ENCODE measurements around the gene LGR5. TPM values are rescaled to one million over a fixed set of nuclear protein-coding genes. Genes with fewer than 3 reads are reported as not detected.

The LGR5 gene
- total RNA-seq, 2 donors from 2014 or later, result 1.8 to 7.4 TPM

- DNase-seq (ENCODE audit: low spot score), result no peak
- no peak for ATAC-seq (ENCODE audit: insufficient number of reproducible peaks, low FRiP score, low read depth)
- Histone ChIP-seq H3K4me1 (ENCODE audit: control insufficient read depth in 1 of 2, low read depth in 2 of 2) (no peaks in the 10 kb centered on the region), H3K27me3 (replicated peaks; ENCODE audit: insufficient read depth) (no peaks in the 10 kb centered on the region), H3K27ac (no peak overlapping the region), H3K9me3 (no peaks in the 10 kb centered on the region), H3K36me3 (no peaks in the 10 kb centered on the region), H3K4me3 (no peak overlapping the region)
- no peak for TF ChIP-seq CTCF (IDR thresholded peaks at IDR 0.05)
Measured at GRCh38 chr12:71582925-71583324, 143.3 kb downstream of the LGR5 start.

GRCh38 chr12:71584356-71584755, 144.8 kb downstream of the LGR5 start:
- Histone ChIP-seq H3K36me3 (no peaks in the 10 kb centered on the region), H3K27me3 (replicated peaks; ENCODE audit: insufficient read depth) (no peaks in the 10 kb centered on the region), H3K4me3 (no peak overlapping the region), H3K9me3 (no peaks in the 10 kb centered on the region), H3K4me1 (ENCODE audit: control insufficient read depth in 1 of 2, low read depth in 2 of 2) (no peaks in the 10 kb centered on the region), H3K27ac (no peak overlapping the region)
- TF ChIP-seq CTCF (IDR thresholded peaks at IDR 0.05), result no peak
- DNase-seq (ENCODE audit: low spot score) (no peak), ATAC-seq (ENCODE audit: insufficient number of reproducible peaks, low FRiP score, low read depth) (no peak)

GRCh38 chr12:71585218-71585617, 145.6 kb downstream of the LGR5 start:
- no peaks in the 10 kb centered on the region for H3K27me3 ChIP-seq (replicated peaks; ENCODE audit: insufficient read depth)
- no peak overlapping the region for H3K4me3 ChIP-seq
- DNase-seq (ENCODE audit: low spot score) (no peak), ATAC-seq (ENCODE audit: insufficient number of reproducible peaks, low FRiP score, low read depth) (no peak)
- no peaks in the 10 kb centered on the region for H3K9me3 ChIP-seq
- no peaks in the 10 kb centered on the region for H3K4me1 ChIP-seq (ENCODE audit: control insufficient read depth in 1 of 2, low read depth in 2 of 2)
- TF ChIP-seq CTCF (IDR thresholded peaks at IDR 0.05), result no peak
- H3K27ac ChIP-seq, result no peak overlapping the region
- H3K36me3 ChIP-seq, result no peaks in the 10 kb centered on the region

GRCh38 chr12:71587012-71587411, 147.4 kb downstream of the LGR5 start:
- no peak for TF ChIP-seq CTCF (IDR thresholded peaks at IDR 0.05)
- H3K9me3 ChIP-seq, result no peaks in the 10 kb centered on the region

GRCh38 chr12:71589478-71589881, 149.9 kb downstream of the LGR5 start:
- no peak overlapping the region for H3K27ac ChIP-seq
- H3K4me1 ChIP-seq (ENCODE audit: control insufficient read depth in 1 of 2, low read depth in 2 of 2), result peaks cover 0 to 17% of the 10 kb centered on the region in 2 donors
- H3K27me3 ChIP-seq (replicated peaks; ENCODE audit: insufficient read depth), result no peaks in the 10 kb centered on the region
- H3K9me3 ChIP-seq, result no peaks in the 10 kb centered on the region
- DNase-seq (ENCODE audit: low spot score) (no peak), ATAC-seq (ENCODE audit: insufficient number of reproducible peaks, low FRiP score, low read depth) (no peak)
- no peak overlapping the region for H3K4me3 ChIP-seq
- no peaks in the 10 kb centered on the region for H3K36me3 ChIP-seq
- no peak for TF ChIP-seq CTCF (IDR thresholded peaks at IDR 0.05)

More at GRCh38 chr12:71587012-71587411, 147.4 kb downstream of the LGR5 start:
- H3K4me1 ChIP-seq (ENCODE audit: control insufficient read depth in 1 of 2, low read depth in 2 of 2), result peaks cover 0 to 8% of the 10 kb centered on the region in 2 donors
- DNase-seq (ENCODE audit: low spot score) (no peak), ATAC-seq (ENCODE audit: insufficient number of reproducible peaks, low FRiP score, low read depth) (no peak)
- H3K4me3 ChIP-seq, result no peak overlapping the region
- H3K36me3 ChIP-seq, result no peaks in the 10 kb centered on the region
- H3K27me3 ChIP-seq (replicated peaks; ENCODE audit: insufficient read depth), result no peaks in the 10 kb centered on the region
- H3K27ac ChIP-seq, result no peak overlapping the region

Measured in thoracic aorta (tissue), 2 donors.